SK-N-SH treated with all-trans-retinoic acid at 6 μM for 48 hours (cell line): ENCODE results near the gene ADGRB2.

ENCODE experiments used
- ATAC-seq: fragments of 200-7000 bp; cut with Tn5 transposase; 3 replicates; pipeline ENCODE4 v1.9.1; 2020; ENCODE audit warnings: mild to moderate bottlenecking, moderate library complexity
- ARNTL ChIP-seq: fragments of 450-650 bp; formaldehyde crosslinking; IDR thresholded peaks from 2 replicates; pipeline ENCODE4 v1.5.0; 2020; ENCODE audit warnings: low read depth, mild to moderate bottlenecking, moderate library complexity, borderline replicate concordance
- BACH2 ChIP-seq: fragments of 250-450 bp; sonication (Bioruptor Pico); IDR thresholded peaks from 2 replicates; pipeline ENCODE4 v1.9.0; 2021; ENCODE audit warnings: mild to moderate bottlenecking, borderline replicate concordance
- CREB5 ChIP-seq: fragments of 250-450 bp; sonication (Bioruptor Pico); IDR thresholded peaks from 2 replicates; pipeline ENCODE4 v1.5.1; 2020; ENCODE audit warnings: low read depth, mild to moderate bottlenecking, moderate library complexity
- CSRNP3 ChIP-seq: fragments of 250-450 bp; sonication (Bioruptor Pico); IDR thresholded peaks from 2 replicates; pipeline ENCODE4 v1.5.1; 2021; ENCODE audit warnings: mild to moderate bottlenecking, moderate library complexity
- ESRRG ChIP-seq: fragments of 250-450 bp; sonication (Bioruptor Pico); IDR thresholded peaks from 2 replicates; pipeline ENCODE4 v1.6.1; 2021; ENCODE audit warnings: mild to moderate bottlenecking
- GLIS3 ChIP-seq: fragments of 250-450 bp; sonication (Bioruptor Pico); IDR thresholded peaks from 2 replicates; pipeline ENCODE4 v1.5.0; 2020; ENCODE audit warnings: mild to moderate bottlenecking, moderate library complexity
- ISL1 ChIP-seq: fragments of 250-450 bp; sonication (Bioruptor Pico); IDR thresholded peaks from 2 replicates; pipeline ENCODE4 v2.1.2; 2022; ENCODE audit warnings: mild to moderate bottlenecking, moderate library complexity
- OSR1 ChIP-seq: fragments of 250-450 bp; sonication (Bioruptor Pico); IDR thresholded peaks from 2 replicates; pipeline ENCODE4 v1.8.0; 2022; ENCODE audit warnings: moderate library complexity, mild to moderate bottlenecking, inconsistent platforms
- PATZ1 ChIP-seq: fragments of 250-450 bp; sonication (Bioruptor Pico); IDR thresholded peaks from 2 replicates; pipeline ENCODE4 v1.8.0; 2020; ENCODE audit warnings: mild to moderate bottlenecking, moderate library complexity, borderline replicate concordance
- POU6F1 ChIP-seq: fragments of 250-450 bp; sonication (Bioruptor Pico); IDR thresholded peaks from 2 replicates; pipeline ENCODE4 v1.8.0; 2021; ENCODE audit warnings: low read depth, mild to moderate bottlenecking, moderate library complexity, borderline replicate concordance
- RARB ChIP-seq: fragments of 250-450 bp; sonication (Bioruptor Pico); IDR thresholded peaks from 2 replicates; pipeline ENCODE4 v1.8.0; 2021; ENCODE audit warnings: mild to moderate bottlenecking, moderate library complexity
- TCF4 ChIP-seq: fragments of 250-450 bp; sonication (Bioruptor Pico); IDR thresholded peaks from 2 replicates; pipeline ENCODE4 v1.8.0; 2021; ENCODE audit warnings: mild to moderate bottlenecking, moderate library complexity, borderline replicate concordance
- TOX ChIP-seq: fragments of 250-450 bp; sonication (Bioruptor Pico); IDR thresholded peaks from 2 replicates; pipeline ENCODE4 v1.8.0; 2021; ENCODE audit warnings: mild to moderate bottlenecking, moderate library complexity, borderline replicate concordance
- TSHZ2 ChIP-seq: fragments of 250-450 bp; sonication (Bioruptor Pico); IDR thresholded peaks from 2 replicates; pipeline ENCODE4 v1.5.0; 2020; ENCODE audit warnings: mild to moderate bottlenecking, moderate library complexity
- ZC3H10 ChIP-seq: fragments of 250-450 bp; sonication (Bioruptor Pico); IDR thresholded peaks from 2 replicates; pipeline ENCODE4 v1.5.1; 2021; ENCODE audit warnings: mild to moderate bottlenecking, moderate library complexity
- ZFP3 ChIP-seq: fragments of 250-450 bp; sonication (Bioruptor Pico); IDR thresholded peaks from 2 replicates; pipeline ENCODE4 v1.5.0; 2020; ENCODE audit warnings: mild to moderate bottlenecking, moderate library complexity
- ZFP30 ChIP-seq: fragments of 450-650 bp; formaldehyde crosslinking; IDR thresholded peaks from 2 replicates; pipeline ENCODE4 v1.5.0; 2022; ENCODE audit warnings: mild to moderate bottlenecking, moderate library complexity
- ZNF565 ChIP-seq: fragments of 450-650 bp; formaldehyde crosslinking; conservative IDR thresholded peaks from 2 replicates; pipeline ENCODE4 v1.5.0; 2020; ENCODE audit warnings: low read depth, mild to moderate bottlenecking, moderate library complexity
- ZNF70 ChIP-seq: fragments of 450-650 bp; formaldehyde crosslinking; IDR thresholded peaks from 2 replicates; pipeline ENCODE4 v1.5.0; 2020; ENCODE audit warnings: mild to moderate bottlenecking, moderate library complexity

Gene ADGRB2

GRCh38 chr1:31752952-31753475, 11.1 kb downstream of the ADGRB2 start:
- TF ChIP-seq BACH2 (no peak), CREB5 (CRISPR knock-in tag) (no peak), POU6F1 (no peak), ARNTL (CRISPR knock-in tag) (no peak), RARB (CRISPR knock-in tag) (no peak), ISL1 (CRISPR knock-in tag) (no peak), TCF4 (no peak)
- no peak for ATAC-seq

GRCh38 chr1:31752258-31752657, 11.9 kb downstream of the ADGRB2 start:
- ATAC-seq, result no peak
- TF ChIP-seq BACH2 (no peak), CREB5 (CRISPR knock-in tag) (no peak), ZNF70 (CRISPR knock-in tag) (no peak), TCF4 (no peak), ZNF565 (no peak), ZFP3 (CRISPR knock-in tag) (no peak), GLIS3 (CRISPR knock-in tag) (no peak), CSRNP3 (CRISPR knock-in tag) (no peak), ESRRG (CRISPR knock-in tag) (no peak), ZFP30 (no peak), ZC3H10 (CRISPR knock-in tag) (no peak), ISL1 (CRISPR knock-in tag) (no peak)

- no peak for ATAC-seq
- TF ChIP-seq OSR1 (CRISPR knock-in tag), result no peak
- no peak for TF ChIP-seq PATZ1
- TF ChIP-seq POU6F1, result no peak
- no peak for TF ChIP-seq TSHZ2 (CRISPR knock-in tag)
- TF ChIP-seq TOX (CRISPR knock-in tag), result no peak
- no peak for TF ChIP-seq TCF4
- no peak for TF ChIP-seq ZFP30
- TF ChIP-seq ZFP3 (CRISPR knock-in tag), result no peak
- TF ChIP-seq ZNF565, result no peak
These were observed 12.3 kb downstream of the ADGRB2 start for GRCh38 chr1:31751822-31752241.
